Measurements from ENCODE around the gene ZRANB1. TPM values are rescaled to one million over a fixed set of nuclear protein-coding genes. Genes with fewer than 3 reads are reported as not detected.

Gene ZRANB1
- total RNA-seq, 1 experiment from 2014 or later, result 22.6 TPM

- no peaks in the 10 kb centered on the region for H3K36me3 ChIP-seq (ENCODE audit: insufficient read depth, low read length, poor library complexity, severe bottlenecking)
- no TSS peak for BruUV-seq (replicated peaks)
- H3K4me3 ChIP-seq (ENCODE audit: low read depth, low read length, poor library complexity, severe bottlenecking), result no peak overlapping the region
- TF ChIP-seq CTCF (conservative IDR thresholded peaks at IDR 0.05; ENCODE audit: low read depth, low read length), result no peak
- no peak for TF ChIP-seq EZH2 (IDR thresholded peaks at IDR 0.05; ENCODE audit: borderline replicate concordance, low read depth, low read length, poor library complexity, severe bottlenecking)
- POLR2A ChIA-PET (ENCODE audit: low non-redundant PET), result no interaction called here
- no peak for DNase-seq (ENCODE audit: low spot score)
- no peak overlapping the region for H3K27ac ChIP-seq (ENCODE audit: low read depth, low read length, poor library complexity, severe bottlenecking)
- peaks cover 26% of the 10 kb centered on the region for H3K4me1 ChIP-seq (ENCODE audit: insufficient read depth, low read length, poor library complexity, severe bottlenecking)
- intact Hi-C loops (cut with micrococcal nuclease; ENCODE audit: unreplicated experiment), result no loop called here
- H3K9me3 ChIP-seq (ENCODE audit: low read depth, low read length, poor library complexity, severe bottlenecking), result no peaks in the 10 kb centered on the region
- CTCF ChIA-PET, result no interaction called here
- no peaks in the 10 kb centered on the region for H3K27me3 ChIP-seq (replicated peaks; ENCODE audit: insufficient read depth, low read depth, low read length, poor library complexity)
These were observed 73.0 kb downstream of the ZRANB1 start for GRCh38 chr10:125014836-125015355.

- DNase-seq (ENCODE audit: low spot score), result no peak
- POLR2A ChIA-PET (ENCODE audit: low non-redundant PET), result no interaction called here
- H3K9me3 ChIP-seq (ENCODE audit: low read depth, low read length, poor library complexity, severe bottlenecking), result no peaks in the 10 kb centered on the region
- intact Hi-C loops (cut with micrococcal nuclease; ENCODE audit: unreplicated experiment), result no loop called here
- no TSS peak for BruUV-seq (replicated peaks)
- CTCF ChIA-PET, result no interaction called here
- no peak overlapping the region for H3K27ac ChIP-seq (ENCODE audit: low read depth, low read length, poor library complexity, severe bottlenecking)
- no peak overlapping the region for H3K4me3 ChIP-seq (ENCODE audit: low read depth, low read length, poor library complexity, severe bottlenecking)
- H3K36me3 ChIP-seq (ENCODE audit: insufficient read depth, low read length, poor library complexity, severe bottlenecking), result no peaks in the 10 kb centered on the region
- peaks cover 26% of the 10 kb centered on the region for H3K4me1 ChIP-seq (ENCODE audit: insufficient read depth, low read length, poor library complexity, severe bottlenecking)
- H3K27me3 ChIP-seq (replicated peaks; ENCODE audit: insufficient read depth, low read depth, low read length, poor library complexity), result no peaks in the 10 kb centered on the region
- no peak for TF ChIP-seq EZH2 (IDR thresholded peaks at IDR 0.05; ENCODE audit: borderline replicate concordance, low read depth, low read length, poor library complexity, severe bottlenecking)
- TF ChIP-seq CTCF (conservative IDR thresholded peaks at IDR 0.05; ENCODE audit: low read depth, low read length), result no peak
These were observed 73.5 kb downstream of the ZRANB1 start for GRCh38 chr10:125015356-125015944.

GRCh38 chr10:125016123-125016522, 74.2 kb downstream of the ZRANB1 start:
- POLR2A ChIA-PET (ENCODE audit: low non-redundant PET), result no interaction called here
- TF ChIP-seq EZH2 (IDR thresholded peaks at IDR 0.05; ENCODE audit: borderline replicate concordance, low read depth, low read length, poor library complexity, severe bottlenecking), result no peak
- no peak for TF ChIP-seq CTCF (conservative IDR thresholded peaks at IDR 0.05; ENCODE audit: low read depth, low read length)
- BruUV-seq (replicated peaks), result no TSS peak
- intact Hi-C loops (cut with micrococcal nuclease; ENCODE audit: unreplicated experiment), result no loop called here
- Histone ChIP-seq H3K27ac (ENCODE audit: low read depth, low read length, poor library complexity, severe bottlenecking) (no peak overlapping the region), H3K4me1 (ENCODE audit: insufficient read depth, low read length, poor library complexity, severe bottlenecking) (peaks cover 26% of the 10 kb centered on the region), H3K4me3 (ENCODE audit: low read depth, low read length, poor library complexity, severe bottlenecking) (no peak overlapping the region), H3K27me3 (replicated peaks; ENCODE audit: insufficient read depth, low read depth, low read length, poor library complexity) (no peaks in the 10 kb centered on the region), H3K36me3 (ENCODE audit: insufficient read depth, low read length, poor library complexity, severe bottlenecking) (no peaks in the 10 kb centered on the region), H3K9me3 (ENCODE audit: low read depth, low read length, poor library complexity, severe bottlenecking) (no peaks in the 10 kb centered on the region)
- CTCF ChIA-PET, result no interaction called here
- no peak for DNase-seq (ENCODE audit: low spot score)

All from A673 (cell line).